Urinary bladder (tissue), 4 donors: ENCODE data around the gene ZNF77. TPM values are rescaled to one million over a fixed set of nuclear protein-coding genes. Genes with fewer than 3 reads are reported as not detected.

Experiments used
- DNase-seq: peaks from one replicate; pipeline ENCODE4 v3.0.0-alpha.2; 2015; ENCODE audit errors: extremely low spot score
- H3K27ac ChIP-seq: one replicate; pipeline ENCODE4 v1.5.1; 2013; ENCODE audit warnings: low read depth, mild to moderate bottlenecking, moderate library complexity
- H3K36me3 ChIP-seq: one replicate; pipeline ENCODE4 v1.6.1; 2013; ENCODE audit warnings: mild to moderate bottlenecking, moderate library complexity; ENCODE audit not compliant: insufficient read depth
- H3K4me1 ChIP-seq: one replicate; pipeline ENCODE4 v1.6.1; 2013; ENCODE audit warnings: mild to moderate bottlenecking, moderate library complexity; ENCODE audit not compliant: insufficient read depth
- H3K4me3 ChIP-seq: one replicate; pipeline ENCODE4 v1.5.1; 2013; ENCODE audit warnings: low read depth, low read length
- WGBS: extraction: QIAGEN DNeasy Blood & Tissue Kit; methylation state at CpG from one replicate; pipeline ENCODE4 v1.1.7; 2013; 5-methylcytosine and 5-hydroxymethylcytosine counted together
- polyA plus RNA-seq: library from polyadenylated mRNA; stranded (reverse); fragments of 200-250 nt; gene quantifications from one replicate; pipeline ENCODE4 v1.2.3, GENCODE V29; 2013
- total RNA-seq: library from RNA; depleted of rRNA; stranded (reverse); fragments of >200 nt; gene quantifications from one replicate; pipeline ENCODE4 v1.2.3, GENCODE V29; 2014
- donor health status: healthy with polysubstance abuse.
- donor health status: healthy.

Gene ZNF77
- total and polyA plus RNA-seq, 2 donors, result 4.3 to 6.8 TPM

- Histone ChIP-seq H3K4me3 (no peak overlapping the region), H3K27ac (no peak overlapping the region), H3K4me1 (no peaks in the 10 kb centered on the region), H3K36me3 (no peaks in the 10 kb centered on the region)
- peak; percentile 51 for DNase-seq
- WGBS, result 24% methylated on average over 9 of the region's 9 CpGs
Measured at GRCh38 chr19:2887391-2887914, 57.3 kb downstream of the ZNF77 start.

DNA sequence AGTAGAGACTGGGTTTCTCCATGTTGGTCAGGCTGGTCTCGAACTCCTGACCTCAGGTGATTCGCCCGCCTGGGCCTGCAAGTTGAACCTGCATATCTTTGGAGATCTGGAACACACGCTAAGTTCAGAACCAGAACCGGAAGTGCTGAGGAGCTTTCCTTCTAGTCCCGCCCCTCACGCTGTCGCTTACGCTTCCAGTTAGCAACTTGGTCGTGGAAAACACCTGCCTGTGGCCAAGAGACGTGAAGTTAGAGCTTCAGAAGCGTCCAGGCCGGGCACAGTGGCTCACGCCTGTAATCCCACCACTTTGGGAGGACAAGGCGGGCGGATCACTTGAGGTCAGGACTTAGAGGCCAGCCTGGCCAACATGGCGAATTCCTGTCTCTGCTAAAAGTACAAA lies 59.0 kb downstream of the ZNF77 start:
- no peaks in the 10 kb centered on the region for H3K4me1 ChIP-seq
- 88% methylated on average over 17 of the region's 17 CpGs for WGBS
- DNase-seq, result no peak
- no peak overlapping the region for H3K4me3 ChIP-seq
- H3K27ac ChIP-seq, result no peak overlapping the region
- no peaks in the 10 kb centered on the region for H3K36me3 ChIP-seq

GRCh38 chr19:2883686-2884439 lies 60.9 kb downstream of the ZNF77 start:
- H3K36me3 ChIP-seq, result no peaks in the 10 kb centered on the region
- WGBS, result 76% methylated on average over 14 of the region's 14 CpGs
- no peaks in the 10 kb centered on the region for H3K4me1 ChIP-seq
- no peak for DNase-seq
- no peak overlapping the region for H3K27ac ChIP-seq
- H3K4me3 ChIP-seq, result no peak overlapping the region

Other genes starting within 250 kb of the ZNF77 start
- 2.8 TPM for gene GNG7, start 242.3 kb downstream of the ZNF77 start, total RNA-seq
- gene GNG7, start 242.3 kb downstream of the ZNF77 start, polyA plus RNA-seq, result 13.9 TPM
- gene DIRAS1, start 223.6 kb downstream of the ZNF77 start, total RNA-seq, result 3.2 TPM
- gene DIRAS1, start 223.6 kb downstream of the ZNF77 start, polyA plus RNA-seq, result 13.3 TPM
- gene SLC39A3, start 205.0 kb downstream of the ZNF77 start, total RNA-seq, result 14.3 TPM
- 44.0 TPM for gene SLC39A3, start 205.0 kb downstream of the ZNF77 start, polyA plus RNA-seq
- gene SGTA, start 161.7 kb downstream of the ZNF77 start, total RNA-seq, result 17.6 TPM
- gene SGTA, start 161.7 kb downstream of the ZNF77 start, polyA plus RNA-seq, result 65.5 TPM
- gene THOP1, start 159.5 kb downstream of the ZNF77 start, total RNA-seq, result 29.2 TPM
- 50.4 TPM for gene THOP1, start 159.5 kb downstream of the ZNF77 start, polyA plus RNA-seq
- 6.0 TPM for gene ZNF554, start 125.1 kb downstream of the ZNF77 start, total RNA-seq
- 2.5 TPM for gene ZNF554, start 125.1 kb downstream of the ZNF77 start, polyA plus RNA-seq
- gene ZNF555, start 103.5 kb downstream of the ZNF77 start, total RNA-seq, result 14.8 TPM
- 4.4 TPM for gene ZNF555, start 103.5 kb downstream of the ZNF77 start, polyA plus RNA-seq
- gene ZNF556, start 77.6 kb downstream of the ZNF77 start, total RNA-seq, result 1.3 TPM
- gene ZNF556, start 77.6 kb downstream of the ZNF77 start, polyA plus RNA-seq, result 0.08 TPM
- gene ZNF57, start 44.0 kb downstream of the ZNF77 start, total RNA-seq, result 5.1 TPM
- 4.4 TPM for gene ZNF57, start 44.0 kb downstream of the ZNF77 start, polyA plus RNA-seq
- gene TLE6, start 32.6 kb upstream of the ZNF77 start, total RNA-seq, result 1.4 TPM
- gene TLE6, start 32.6 kb upstream of the ZNF77 start, polyA plus RNA-seq, result 2.4 TPM
- gene TLE2, start 84.3 kb upstream of the ZNF77 start, total RNA-seq, result 14.1 TPM
- gene TLE2, start 84.3 kb upstream of the ZNF77 start, polyA plus RNA-seq, result 69.9 TPM
- gene TLE5, start 117.5 kb upstream of the ZNF77 start, total RNA-seq, result 65.0 TPM
- gene TLE5, start 117.5 kb upstream of the ZNF77 start, polyA plus RNA-seq, result 725 TPM
- gene GNA11, start 149.4 kb upstream of the ZNF77 start, total RNA-seq, result 32.1 TPM
- gene GNA11, start 149.4 kb upstream of the ZNF77 start, polyA plus RNA-seq, result 64.7 TPM
- 6.2 TPM for gene GNA15, start 191.1 kb upstream of the ZNF77 start, total RNA-seq
- 9.6 TPM for gene GNA15, start 191.1 kb upstream of the ZNF77 start, polyA plus RNA-seq
- gene S1PR4, start 233.8 kb upstream of the ZNF77 start, total RNA-seq, result 0.74 TPM
- gene S1PR4, start 233.8 kb upstream of the ZNF77 start, polyA plus RNA-seq, result 3.4 TPM
- gene NCLN, start 241.0 kb upstream of the ZNF77 start, total RNA-seq, result 10.5 TPM
- gene NCLN, start 241.0 kb upstream of the ZNF77 start, polyA plus RNA-seq, result 30.5 TPM